Hepatocyte (in vitro differentiated cells): ENCODE results near the gene CTSC. TPM values are rescaled to one million over a fixed set of nuclear protein-coding genes. Genes with fewer than 3 reads are reported as not detected.

Experiments
- DNase-seq: peaks from one replicate; pipeline ENCODE4 v3.0.0-alpha.2; 2016; ENCODE audit warnings: low spot score
- H2AFZ ChIP-seq: fragments of 200-600 bp; sonication (generic); 2 replicates; pipeline ENCODE4 v1.6.0; 2016; ENCODE audit warnings: antibody characterized with exemption, mild to moderate bottlenecking
- H3K27ac ChIP-seq: fragments of 200-600 bp; sonication (generic); 2 replicates; pipeline ENCODE4 v1.5.1; 2016; ENCODE audit warnings: mild to moderate bottlenecking
- H3K27me3 ChIP-seq: fragments of 200-600 bp; sonication (generic); 2 replicates; pipeline ENCODE4 v1.6.1; 2016
- H3K36me3 ChIP-seq: fragments of 200-600 bp; sonication (generic); replicated peaks from 2 replicates; pipeline ENCODE4 v1.5.1; 2016; ENCODE audit warnings: low read depth; ENCODE audit not compliant: insufficient read depth
- H3K4me1 ChIP-seq: fragments of 200-600 bp; sonication (generic); 2 replicates; pipeline ENCODE4 v1.5.1; 2016; ENCODE audit warnings: mild to moderate bottlenecking, moderate library complexity; ENCODE audit not compliant: insufficient read depth
- H3K4me2 ChIP-seq: fragments of 200-600 bp; sonication (generic); 2 replicates; pipeline ENCODE4 v1.6.0; 2016
- H3K4me3 ChIP-seq: fragments of 200-600 bp; sonication (generic); 2 replicates; pipeline ENCODE4 v1.5.1; 2016; ENCODE audit warnings: mild to moderate bottlenecking
- H3K79me2 ChIP-seq: fragments of 200-600 bp; sonication (generic); 2 replicates; pipeline ENCODE4 v1.6.0; 2017; ENCODE audit warnings: mild to moderate bottlenecking
- H3K9me2 ChIP-seq: fragments of 200-600 bp; sonication (generic); replicated peaks from 2 replicates; pipeline ENCODE4 v1.6.0; 2017; ENCODE audit warnings: mild to moderate bottlenecking; ENCODE audit not compliant: insufficient read depth
- H3K9me3 ChIP-seq: fragments of 200-600 bp; sonication (generic); 2 replicates; pipeline ENCODE4 v1.5.1; 2016; ENCODE audit warnings: low read depth, mild to moderate bottlenecking
- H4K20me1 ChIP-seq: fragments of 200-600 bp; sonication (generic); 2 replicates; pipeline ENCODE4 v1.6.0; 2016; ENCODE audit warnings: mild to moderate bottlenecking; ENCODE audit not compliant: insufficient read depth, poor library complexity, severe bottlenecking
- EZH2 ChIP-seq: fragments of 200-600 bp; sonication (generic); IDR thresholded peaks from 2 replicates; pipeline ENCODE4 v1.6.1; 2016; ENCODE audit warnings: antibody characterized with exemption, mild to moderate bottlenecking, borderline replicate concordance
- EZH2phosphoT487 ChIP-seq: fragments of 200-600 bp; sonication (generic); IDR thresholded peaks from one replicate; pipeline ENCODE4 v1.6.1; 2018; ENCODE audit warnings: antibody characterized with exemption, mild to moderate bottlenecking, low read depth, moderate library complexity; ENCODE audit not compliant: unreplicated experiment, severe bottlenecking
- WGBS: methylation state at CpG from one replicate; pipeline ENCODE4 v1.1.6; 2016; ENCODE audit warnings: low lambda C conversion rate; ENCODE audit errors: missing lambda C conversion rate; 5-methylcytosine and 5-hydroxymethylcytosine counted together
- polyA plus RNA-seq: library from polyadenylated mRNA; unstranded; fragments of >200 nt; fragmentation: Nextera tagmentation; extraction: Ambion mirVana; gene quantifications from 2 replicates; pipeline ENCODE4 v1.2.1, GENCODE V29; 2016
- total RNA-seq: library from RNA; depleted of rRNA; stranded (reverse); fragments of >200 nt; gene quantifications from 2 replicates; pipeline ENCODE4 v1.2.3, GENCODE V29; 2014
- TF ChIP-seq, protein P1 (sequence below): fragments of 200-600 bp; sonication (generic); IDR thresholded peaks from 2 replicates; pipeline ENCODE4 v1.5.1; 2016; ENCODE audit warnings: antibody characterized with exemption, mild to moderate bottlenecking; ENCODE audit not compliant: poor library complexity

Gene CTSC
- total and polyA plus RNA-seq, 2 experiments from 2014 or later: 178 to 187 TPM

DNA sequence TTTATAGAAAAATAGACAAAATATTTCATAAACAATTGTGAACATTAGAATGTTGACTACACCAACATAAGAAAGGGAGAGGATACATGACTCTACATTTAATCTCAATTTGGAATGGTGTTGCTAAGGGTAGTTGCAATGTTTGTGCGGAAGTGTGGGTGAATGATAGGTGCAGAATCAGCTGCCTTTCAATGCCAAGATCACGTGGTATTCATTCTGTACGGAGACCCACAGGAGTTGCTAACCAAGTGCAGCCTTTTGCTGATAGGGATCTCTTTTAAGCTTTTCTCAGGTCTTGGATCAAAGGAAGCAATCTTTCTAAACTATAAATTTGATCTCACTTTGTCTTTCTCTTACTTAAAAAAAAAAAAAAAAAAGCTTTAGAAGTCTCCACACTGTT, 29.8 kb upstream of the CTSC start:
- Histone ChIP-seq H3K27ac (no peak overlapping the region), H3K79me2 (no peaks in the 10 kb centered on the region), H4K20me1 (no peaks in the 10 kb centered on the region), H3K9me3 (no peaks in the 10 kb centered on the region), H2AFZ (no peak overlapping the region), H3K4me1 (no peaks in the 10 kb centered on the region), H3K9me2 (no peaks in the 10 kb centered on the region), H3K36me3 (no peaks in the 10 kb centered on the region), H3K27me3 (no peaks in the 10 kb centered on the region), H3K4me3 (no peak overlapping the region), H3K4me2 (no peak overlapping the region)
- DNase-seq: no peak
- TF ChIP-seq EZH2phosphoT487: no peak
- TF ChIP-seq, protein P1, sequence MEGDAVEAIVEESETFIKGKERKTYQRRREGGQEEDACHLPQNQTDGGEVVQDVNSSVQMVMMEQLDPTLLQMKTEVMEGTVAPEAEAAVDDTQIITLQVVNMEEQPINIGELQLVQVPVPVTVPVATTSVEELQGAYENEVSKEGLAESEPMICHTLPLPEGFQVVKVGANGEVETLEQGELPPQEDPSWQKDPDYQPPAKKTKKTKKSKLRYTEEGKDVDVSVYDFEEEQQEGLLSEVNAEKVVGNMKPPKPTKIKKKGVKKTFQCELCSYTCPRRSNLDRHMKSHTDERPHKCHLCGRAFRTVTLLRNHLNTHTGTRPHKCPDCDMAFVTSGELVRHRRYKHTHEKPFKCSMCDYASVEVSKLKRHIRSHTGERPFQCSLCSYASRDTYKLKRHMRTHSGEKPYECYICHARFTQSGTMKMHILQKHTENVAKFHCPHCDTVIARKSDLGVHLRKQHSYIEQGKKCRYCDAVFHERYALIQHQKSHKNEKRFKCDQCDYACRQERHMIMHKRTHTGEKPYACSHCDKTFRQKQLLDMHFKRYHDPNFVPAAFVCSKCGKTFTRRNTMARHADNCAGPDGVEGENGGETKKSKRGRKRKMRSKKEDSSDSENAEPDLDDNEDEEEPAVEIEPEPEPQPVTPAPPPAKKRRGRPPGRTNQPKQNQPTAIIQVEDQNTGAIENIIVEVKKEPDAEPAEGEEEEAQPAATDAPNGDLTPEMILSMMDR: no peak
- no peak for TF ChIP-seq EZH2
- WGBS: 63% methylated on average over 3 of the region's 3 CpGs

DNA sequence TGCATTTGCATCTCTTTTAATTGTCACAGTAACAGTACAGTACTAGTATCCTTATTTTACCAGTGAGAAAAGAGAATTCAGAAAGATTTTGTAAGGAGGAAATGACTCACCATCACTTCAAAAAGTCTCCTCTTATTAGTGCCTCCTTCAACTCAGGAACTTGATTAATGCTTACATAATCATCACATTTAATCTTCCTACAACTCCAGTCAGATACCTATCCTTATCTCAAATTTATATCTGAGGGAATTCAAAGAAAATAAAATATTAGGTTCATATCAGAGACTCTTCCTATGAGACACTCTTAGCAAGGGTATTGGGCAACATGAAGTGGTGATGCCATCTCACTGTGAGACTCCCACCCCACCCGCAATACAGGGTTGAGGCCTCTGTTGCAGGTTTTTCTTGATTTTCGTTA, 26.1 kb upstream of the CTSC start:
- H3K9me2 ChIP-seq: no peaks in the 10 kb centered on the region
- no peak overlapping the region for H2AFZ ChIP-seq
- H3K79me2 ChIP-seq: no peaks in the 10 kb centered on the region
- DNase-seq: no peak
- TF ChIP-seq EZH2 (no peak), EZH2phosphoT487 (no peak)
- TF ChIP-seq, protein P1: no peak
- no peaks in the 10 kb centered on the region for H4K20me1 ChIP-seq
- no peak overlapping the region for H3K27ac ChIP-seq
- H3K9me3 ChIP-seq: no peaks in the 10 kb centered on the region
- H3K4me2 ChIP-seq: no peak overlapping the region
- H3K4me3 ChIP-seq: no peak overlapping the region
- H3K36me3 ChIP-seq: no peaks in the 10 kb centered on the region
- H3K27me3 ChIP-seq: no peaks in the 10 kb centered on the region
- no peaks in the 10 kb centered on the region for H3K4me1 ChIP-seq
- WGBS: 81% methylated on average over 2 of the region's 2 CpGs

DNA sequence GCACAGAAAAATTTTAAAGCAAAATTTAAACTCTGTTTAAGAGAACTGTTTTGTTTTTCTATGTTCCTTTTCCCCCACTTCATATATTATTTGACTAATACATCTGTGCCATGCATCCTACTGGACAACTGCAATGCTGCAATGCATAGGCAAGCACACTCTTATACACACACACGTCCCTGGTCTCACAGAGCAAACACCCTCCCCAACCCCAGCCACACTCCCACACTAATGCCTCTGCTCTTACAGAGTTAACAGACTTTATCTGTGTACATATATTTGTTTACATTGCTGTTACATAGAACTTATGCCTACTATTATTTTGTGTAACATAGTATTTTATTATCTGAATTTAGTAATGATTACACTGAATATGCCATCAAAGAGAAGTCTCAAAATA, 25.5 kb upstream of the CTSC start:
- H3K4me2 ChIP-seq: no peak overlapping the region
- DNase-seq: no peak
- H3K27ac ChIP-seq: no peak overlapping the region
- no peaks in the 10 kb centered on the region for H3K36me3 ChIP-seq
- no peak overlapping the region for H3K4me3 ChIP-seq
- TF ChIP-seq EZH2 (no peak), EZH2phosphoT487 (no peak)
- TF ChIP-seq, protein P1: no peak
- H3K79me2 ChIP-seq: no peaks in the 10 kb centered on the region
- no peaks in the 10 kb centered on the region for H3K4me1 ChIP-seq
- H3K27me3 ChIP-seq: no peaks in the 10 kb centered on the region
- H3K9me3 ChIP-seq: no peaks in the 10 kb centered on the region
- H3K9me2 ChIP-seq: no peaks in the 10 kb centered on the region
- no peak overlapping the region for H2AFZ ChIP-seq
- WGBS: 35% methylated on average over 1 of the region's 1 CpG
- H4K20me1 ChIP-seq: no peaks in the 10 kb centered on the region

DNA sequence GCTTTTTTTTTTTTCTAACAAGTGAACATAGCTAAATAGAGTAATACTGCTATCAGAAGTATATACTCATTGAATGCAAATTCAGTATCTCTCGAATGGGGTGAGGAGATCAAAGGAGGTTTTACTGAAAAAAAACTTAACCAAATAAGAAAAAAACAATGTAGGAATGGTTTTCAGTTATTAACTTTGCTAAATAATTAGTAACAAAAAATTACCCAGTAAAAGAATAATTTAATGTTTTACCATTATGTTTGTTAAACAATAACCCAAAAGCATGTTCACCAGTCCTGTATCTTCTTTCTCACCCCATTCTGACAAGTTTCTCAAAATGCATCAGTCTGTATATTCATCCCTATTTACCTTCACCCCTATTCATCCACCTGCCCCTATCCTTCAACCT, 22.6 kb upstream of the CTSC start:
- no peaks in the 10 kb centered on the region for H3K9me2 ChIP-seq
- 57% methylated on average over 1 of the region's 1 CpG for WGBS

More for the DNA sequence above, 22.6 kb upstream of the CTSC start:
- Histone ChIP-seq H4K20me1 (no peaks in the 10 kb centered on the region), H3K36me3 (no peaks in the 10 kb centered on the region), H3K9me3 (no peaks in the 10 kb centered on the region), H2AFZ (no peak overlapping the region), H3K27ac (no peak overlapping the region), H3K79me2 (no peaks in the 10 kb centered on the region), H3K27me3 (no peaks in the 10 kb centered on the region), H3K4me1 (no peaks in the 10 kb centered on the region), H3K4me3 (no peak overlapping the region), H3K4me2 (no peak overlapping the region)
- no peak for DNase-seq
- TF ChIP-seq EZH2 (no peak), EZH2phosphoT487 (no peak)
- TF ChIP-seq, protein P1: no peak
